HepG2 (cell line): ENCODE measurements around the gene FBXO24. TPM values are rescaled to one million over a fixed set of nuclear protein-coding genes. Genes with fewer than 3 reads are reported as not detected.

ENCODE experiments used
- ETV5 ChIP-seq: IDR thresholded peaks from 2 replicates; pipeline ENCODE4 v1.6.1; 2018; ENCODE audit warnings: missing biosample characterization, missing genetic modification reagents, inconsistent platforms, borderline replicate concordance
- FOXA1 ChIP-seq, 2 experiments: fragments of 450-650 bp in 1 of 2; sonication (generic) in 1 of 2; formaldehyde crosslinking in 1 of 2; IDR thresholded peaks; 2 replicates each; pipeline versions ENCODE4 v1.4.0 to v1.6.1; 2016 to 2020; ENCODE audit warnings: missing genetic modification reagents in 1 of 2
- GATAD1 ChIP-seq: IDR thresholded peaks from 2 replicates; pipeline ENCODE4 v1.6.1; 2016; ENCODE audit warnings: missing genetic modification reagents, missing compliant biosample characterization
- GFI1 ChIP-seq: sonication (generic); formaldehyde crosslinking; IDR thresholded peaks from 2 replicates; pipeline ENCODE4 v1.5.0; 2020; ENCODE audit warnings: missing genetic modification reagents, mild to moderate bottlenecking, borderline replicate concordance
- HDAC1 ChIP-seq: sonication (generic); formaldehyde crosslinking; IDR thresholded peaks from 2 replicates; pipeline ENCODE4 v1.5.1; 2020; ENCODE audit warnings: mild to moderate bottlenecking, missing genetic modification reagents
- MTF2 ChIP-seq: sonication (generic); formaldehyde crosslinking; IDR thresholded peaks from 2 replicates; pipeline ENCODE4 v1.5.0; 2020; ENCODE audit warnings: missing genetic modification reagents, borderline replicate concordance
- RARA ChIP-seq: IDR thresholded peaks from 2 replicates; pipeline ENCODE4 v1.6.1; 2016; ENCODE audit warnings: missing genetic modification reagents, missing compliant biosample characterization
- RFX3 ChIP-seq: IDR thresholded peaks from 2 replicates; pipeline ENCODE4 v1.6.1; 2016; ENCODE audit warnings: missing biosample characterization, missing genetic modification reagents
- SP1 ChIP-seq, 2 experiments: fragments of 450-650 bp in 1 of 2; sonication (generic) in 1 of 2; formaldehyde crosslinking in 1 of 2; IDR thresholded peaks; 2 replicates each; pipeline versions ENCODE4 v1.4.0 to v1.6.1; 2016 to 2020; ENCODE audit warnings: missing genetic modification reagents in 1 of 2
- STAG1 ChIP-seq: sonication (generic); formaldehyde crosslinking; IDR thresholded peaks from 2 replicates; pipeline ENCODE4 v1.4.0; 2020; ENCODE audit warnings: missing genetic modification reagents
- ZNF501 ChIP-seq: sonication (generic); formaldehyde crosslinking; IDR thresholded peaks from 2 replicates; pipeline ENCODE4 v1.5.1; 2020; ENCODE audit warnings: mild to moderate bottlenecking, moderate library complexity, missing genetic modification reagents
- ZNF563 ChIP-seq: sonication (generic); formaldehyde crosslinking; IDR thresholded peaks from 2 replicates; pipeline ENCODE4 v1.8.0; 2022; ENCODE audit warnings: mild to moderate bottlenecking, moderate library complexity, missing genetic modification reagents
- ZNF652 ChIP-seq: IDR thresholded peaks from 2 replicates; pipeline ENCODE4 v1.6.1; 2016; ENCODE audit warnings: low read depth, borderline replicate concordance
- ZNF75D ChIP-seq: sonication (generic); formaldehyde crosslinking; IDR thresholded peaks from 2 replicates; pipeline ENCODE4 v1.8.1; 2023; ENCODE audit warnings: missing genetic modification reagents, mild to moderate bottlenecking, borderline replicate concordance
- polyA plus RNA-seq, 8 experiments: library from polyadenylated mRNA; depleted of rRNA in 3 of 8; stranded (reverse) in 7 of 8; unstranded in 1 of 8; fragments of >200 nt; fragmentation: Illumina TruSeq in 4 of 8; extraction: Trizol in 4 of 8; gene quantifications; 2 replicates each; pipeline versions ENCODE4 v1.2.1 to v1.2.3, GENCODE V29; 2011 to 2016; ENCODE audit warnings: low read depth in 4 of 8, missing spikeins in 1 of 8, mixed read lengths in 1 of 8; ENCODE audit not compliant: insufficient read depth in 1 of 8
- total RNA-seq, 5 experiments: library from RNA; depleted of rRNA; stranded (reverse); fragments of >200 nt; fragmentation: Illumina TruSeq; extraction: Trizol; gene quantifications; 2 replicates each; pipeline ENCODE4 v1.2.3, GENCODE V29; 2016; ENCODE audit warnings: low read depth in 1 of 5
- TF ChIP-seq, protein P1 (sequence below): sonication (generic); formaldehyde crosslinking; IDR thresholded peaks from 2 replicates; pipeline ENCODE4 v1.5.0; 2020; ENCODE audit warnings: mild to moderate bottlenecking, missing genetic modification reagents, borderline replicate concordance
- TF ChIP-seq, protein P2 (sequence below): IDR thresholded peaks from 2 replicates; pipeline ENCODE4 v1.6.1; 2016; ENCODE audit warnings: missing compliant biosample characterization, missing genetic modification reagents, borderline replicate concordance
- TF ChIP-seq, protein P3 (sequence below): sonication (generic); formaldehyde crosslinking; IDR thresholded peaks from 2 replicates; pipeline ENCODE4 v1.8.1; 2022; ENCODE audit warnings: low read depth, mild to moderate bottlenecking, missing genetic modification reagents
- TF ChIP-seq, protein P4 (sequence below): sonication (generic); formaldehyde crosslinking; IDR thresholded peaks from 2 replicates; pipeline ENCODE4 v1.9.0; 2021; ENCODE audit warnings: missing genetic modification reagents, borderline replicate concordance

FBXO24 gene
- total and polyA plus RNA-seq, 2 of the 13 experiments (the other 11 are each of a cell fraction or from before 2014, with no cell fraction given): 0.20 to 0.55 TPM

DNA sequence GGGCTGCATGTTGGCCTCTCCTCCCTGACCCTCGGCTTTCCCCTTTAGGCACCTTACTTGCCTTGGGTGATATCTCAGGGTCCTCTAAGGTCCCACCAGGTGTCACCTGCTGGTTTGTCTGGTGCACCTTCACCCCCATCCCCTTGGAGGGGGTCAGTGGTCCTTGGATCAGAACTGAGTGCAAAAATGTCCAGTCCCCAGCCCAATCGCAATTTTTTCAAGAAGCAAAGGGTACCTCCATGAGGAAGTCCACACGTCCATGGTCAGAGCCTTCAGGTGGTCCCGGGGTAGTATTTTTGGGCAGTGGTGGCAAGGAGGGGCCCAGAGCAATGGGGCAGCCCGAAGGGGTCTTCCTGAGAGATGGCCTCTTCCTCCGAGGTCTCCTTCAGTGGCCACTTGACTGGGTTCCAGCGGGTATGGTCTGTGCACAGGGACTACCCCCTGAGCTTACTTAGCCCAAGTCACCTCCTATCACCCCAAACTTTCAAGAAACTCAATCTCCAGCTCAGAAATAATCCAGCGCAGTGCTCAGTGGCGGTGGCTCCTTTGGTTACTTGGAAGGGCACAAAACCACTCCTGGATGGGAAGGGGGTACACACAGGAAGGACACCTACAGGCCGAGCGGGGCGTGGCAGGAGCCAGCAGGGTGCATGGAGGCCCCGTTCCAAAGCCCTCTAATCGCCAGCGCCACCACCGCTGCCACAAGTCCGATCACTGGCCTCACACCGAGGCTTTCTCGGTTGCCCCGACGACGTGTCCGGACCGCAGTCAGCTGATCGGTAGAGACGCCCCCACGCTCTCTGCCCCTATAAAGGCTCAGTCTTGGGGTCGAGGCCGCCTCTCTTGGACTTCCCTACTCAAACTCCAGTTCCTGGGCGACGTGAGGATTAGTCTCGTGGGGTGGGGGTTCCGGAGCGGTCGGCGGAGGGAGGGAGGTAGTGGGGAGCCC is 17.0 kb upstream of the FBXO24 start (continued):
- TF ChIP-seq FOXA1 (IDR thresholded peaks at IDR 0.05) (no peak), FOXA1 (CRISPR knock-in tag; IDR thresholded peaks at IDR 0.05) (peak; percentile 53; the same call in 1 of the 2 replicates), ZNF75D (CRISPR knock-in tag) (no peak), RFX3 (CRISPR knock-in tag) (peak; percentile 83), GFI1 (CRISPR knock-in tag) (no peak), SP1 (IDR thresholded peaks at IDR 0.05) (no peak), SP1 (CRISPR knock-in tag; IDR thresholded peaks at IDR 0.05) (peak; percentile 53; the same call in 1 of the 2 replicates), ETV5 (CRISPR knock-in tag) (peak; percentile 61; the same call in 1 of the 2 replicates), MTF2 (CRISPR knock-in tag) (no peak), GATAD1 (CRISPR knock-in tag) (no peak), ZNF501 (CRISPR knock-in tag) (peak; percentile 12), HDAC1 (CRISPR knock-in tag) (peak; percentile 12), STAG1 (CRISPR knock-in tag) (peak; percentile 46), ZNF563 (CRISPR knock-in tag) (no peak), RARA (CRISPR knock-in tag) (no peak), ZNF652 (CRISPR knock-in tag) (0 out of 2 replicates have a peak, but pooled peaks have one; percentile 19)
- TF ChIP-seq, protein P1, sequence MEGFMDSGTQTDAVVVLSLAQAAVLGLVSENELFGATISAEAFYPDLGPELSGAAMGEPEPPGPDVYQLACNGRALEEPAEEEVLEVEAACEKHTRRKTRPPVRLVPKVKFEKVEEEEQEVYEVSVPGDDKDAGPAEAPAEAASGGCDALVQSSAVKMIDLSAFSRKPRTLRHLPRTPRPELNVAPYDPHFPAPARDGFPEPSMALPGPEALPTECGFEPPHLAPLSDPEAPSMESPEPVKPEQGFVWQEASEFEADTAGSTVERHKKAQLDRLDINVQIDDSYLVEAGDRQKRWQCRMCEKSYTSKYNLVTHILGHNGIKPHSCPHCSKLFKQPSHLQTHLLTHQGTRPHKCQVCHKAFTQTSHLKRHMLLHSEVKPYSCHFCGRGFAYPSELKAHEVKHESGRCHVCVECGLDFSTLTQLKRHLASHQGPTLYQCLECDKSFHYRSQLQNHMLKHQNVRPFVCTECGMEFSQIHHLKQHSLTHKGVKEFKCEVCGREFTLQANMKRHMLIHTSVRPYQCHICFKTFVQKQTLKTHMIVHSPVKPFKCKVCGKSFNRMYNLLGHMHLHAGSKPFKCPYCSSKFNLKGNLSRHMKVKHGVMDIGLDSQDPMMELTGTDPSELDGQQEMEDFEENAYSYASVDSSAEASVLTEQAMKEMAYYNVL (CRISPR knock-in tag): no peak
- TF ChIP-seq, protein P2, sequence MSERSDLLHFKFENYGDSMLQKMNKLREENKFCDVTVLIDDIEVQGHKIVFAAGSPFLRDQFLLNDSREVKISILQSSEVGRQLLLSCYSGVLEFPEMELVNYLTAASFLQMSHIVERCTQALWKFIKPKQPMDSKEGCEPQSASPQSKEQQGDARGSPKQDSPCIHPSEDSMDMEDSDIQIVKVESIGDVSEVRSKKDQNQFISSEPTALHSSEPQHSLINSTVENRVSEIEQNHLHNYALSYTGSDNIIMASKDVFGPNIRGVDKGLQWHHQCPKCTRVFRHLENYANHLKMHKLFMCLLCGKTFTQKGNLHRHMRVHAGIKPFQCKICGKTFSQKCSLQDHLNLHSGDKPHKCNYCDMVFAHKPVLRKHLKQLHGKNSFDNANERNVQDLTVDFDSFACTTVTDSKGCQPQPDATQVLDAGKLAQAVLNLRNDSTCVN: 0 out of 2 replicates have a peak, but pooled peaks have one; percentile 31
- TF ChIP-seq, protein P3, sequence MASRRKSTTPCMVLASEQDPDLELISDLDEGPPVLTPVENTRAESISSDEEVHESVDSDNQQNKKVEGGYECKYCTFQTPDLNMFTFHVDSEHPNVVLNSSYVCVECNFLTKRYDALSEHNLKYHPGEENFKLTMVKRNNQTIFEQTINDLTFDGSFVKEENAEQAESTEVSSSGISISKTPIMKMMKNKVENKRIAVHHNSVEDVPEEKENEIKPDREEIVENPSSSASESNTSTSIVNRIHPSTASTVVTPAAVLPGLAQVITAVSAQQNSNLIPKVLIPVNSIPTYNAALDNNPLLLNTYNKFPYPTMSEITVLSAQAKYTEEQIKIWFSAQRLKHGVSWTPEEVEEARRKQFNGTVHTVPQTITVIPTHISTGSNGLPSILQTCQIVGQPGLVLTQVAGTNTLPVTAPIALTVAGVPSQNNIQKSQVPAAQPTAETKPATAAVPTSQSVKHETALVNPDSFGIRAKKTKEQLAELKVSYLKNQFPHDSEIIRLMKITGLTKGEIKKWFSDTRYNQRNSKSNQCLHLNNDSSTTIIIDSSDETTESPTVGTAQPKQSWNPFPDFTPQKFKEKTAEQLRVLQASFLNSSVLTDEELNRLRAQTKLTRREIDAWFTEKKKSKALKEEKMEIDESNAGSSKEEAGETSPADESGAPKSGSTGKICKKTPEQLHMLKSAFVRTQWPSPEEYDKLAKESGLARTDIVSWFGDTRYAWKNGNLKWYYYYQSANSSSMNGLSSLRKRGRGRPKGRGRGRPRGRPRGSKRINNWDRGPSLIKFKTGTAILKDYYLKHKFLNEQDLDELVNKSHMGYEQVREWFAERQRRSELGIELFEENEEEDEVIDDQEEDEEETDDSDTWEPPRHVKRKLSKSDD (CRISPR knock-in tag): peak; percentile 90; the same call in 1 of the 2 replicates
- TF ChIP-seq, protein P4, sequence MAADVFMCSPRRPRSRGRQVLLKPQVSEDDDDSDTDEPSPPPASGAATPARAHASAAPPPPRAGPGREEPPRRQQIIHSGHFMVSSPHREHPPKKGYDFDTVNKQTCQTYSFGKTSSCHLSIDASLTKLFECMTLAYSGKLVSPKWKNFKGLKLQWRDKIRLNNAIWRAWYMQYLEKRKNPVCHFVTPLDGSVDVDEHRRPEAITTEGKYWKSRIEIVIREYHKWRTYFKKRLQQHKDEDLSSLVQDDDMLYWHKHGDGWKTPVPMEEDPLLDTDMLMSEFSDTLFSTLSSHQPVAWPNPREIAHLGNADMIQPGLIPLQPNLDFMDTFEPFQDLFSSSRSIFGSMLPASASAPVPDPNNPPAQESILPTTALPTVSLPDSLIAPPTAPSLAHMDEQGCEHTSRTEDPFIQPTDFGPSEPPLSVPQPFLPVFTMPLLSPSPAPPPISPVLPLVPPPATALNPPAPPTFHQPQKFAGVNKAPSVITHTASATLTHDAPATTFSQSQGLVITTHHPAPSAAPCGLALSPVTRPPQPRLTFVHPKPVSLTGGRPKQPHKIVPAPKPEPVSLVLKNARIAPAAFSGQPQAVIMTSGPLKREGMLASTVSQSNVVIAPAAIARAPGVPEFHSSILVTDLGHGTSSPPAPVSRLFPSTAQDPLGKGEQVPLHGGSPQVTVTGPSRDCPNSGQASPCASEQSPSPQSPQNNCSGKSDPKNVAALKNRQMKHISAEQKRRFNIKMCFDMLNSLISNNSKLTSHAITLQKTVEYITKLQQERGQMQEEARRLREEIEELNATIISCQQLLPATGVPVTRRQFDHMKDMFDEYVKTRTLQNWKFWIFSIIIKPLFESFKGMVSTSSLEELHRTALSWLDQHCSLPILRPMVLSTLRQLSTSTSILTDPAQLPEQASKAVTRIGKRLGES (CRISPR knock-in tag): no peak
